Right cardiac atrium (tissue), 5 donors: ENCODE results near the gene LINC01488. TPM values are rescaled to one million over a fixed set of nuclear protein-coding genes. Genes with fewer than 3 reads are reported as not detected.

Experiments used
- ATAC-seq, 2 donors: fragments of 200-7000 bp; cut with Tn5 transposase; one replicate each; pipeline versions ENCODE4 v1.8.0 to v1.9.1; 2020; ENCODE audit warnings: moderate library complexity in 2 of 2, mild to moderate bottlenecking in 1 of 2
- DNase-seq, 3 donors: peaks; one replicate each; pipeline ENCODE4 v3.0.0-alpha.2; 2020
- H3K27ac ChIP-seq: one replicate; pipeline ENCODE4 v1.5.1; 2013; ENCODE audit warnings: mild to moderate bottlenecking, low read length, control low read depth, moderate library complexity
- H3K27me3 ChIP-seq: one replicate; pipeline ENCODE4 v1.6.1; 2013; ENCODE audit not compliant: control insufficient read depth, insufficient read depth
- H3K4me1 ChIP-seq: one replicate; pipeline ENCODE4 v1.6.1; 2013; ENCODE audit warnings: low read length; ENCODE audit not compliant: control insufficient read depth, insufficient read depth
- H3K4me3 ChIP-seq: one replicate; pipeline ENCODE4 v1.5.1; 2013; ENCODE audit warnings: low read length, control low read depth
- H3K9me3 ChIP-seq: one replicate; pipeline ENCODE4 v1.6.1; 2013; ENCODE audit warnings: low read length; ENCODE audit not compliant: control insufficient read depth
- WGBS: extraction: QIAGEN DNeasy Blood & Tissue Kit; methylation state at CpG from one replicate; pipeline ENCODE4 v1.1.7; 2013; 5-methylcytosine and 5-hydroxymethylcytosine counted together
- intact Hi-C, 4 donors: fragments of 100-400 bp; cut with DNase I; formaldehyde crosslinking; loops; one replicate each; pipeline versions ENCODE4 v1.11.0 to v1.14.0; 2022 to 2023
- polyA plus RNA-seq: library from polyadenylated mRNA; stranded (reverse); fragments of 200-250 nt; gene quantifications from one replicate; pipeline ENCODE4 v1.2.3, GENCODE V29; 2013
- total RNA-seq, 4 donors: library from RNA; stranded (reverse); fragmentation: NEBNext Ultra II Directional; extraction: Animal tissue kit (Norgen Biotek cat#: 25700); gene quantifications; one replicate each; pipeline ENCODE4 v1.2.1, GENCODE V29; 2021
- donor health status: healthy with polysubstance abuse.
- donor health status: DM: no; HTN: yes; CAD: no.
- donor health status: DM: no; HTN: no; CAD: no.
- donor health status: DM: no; HTN: yes; CAD: no; lungs with severe emphysema.
- donor health status: DM: yes; HTN: yes; CAD: no.

Gene LINC01488
- total and polyA plus RNA-seq, 5 donors: 0.14 to 0.17 (median 0.16) TPM; not detected in 2

DNA sequence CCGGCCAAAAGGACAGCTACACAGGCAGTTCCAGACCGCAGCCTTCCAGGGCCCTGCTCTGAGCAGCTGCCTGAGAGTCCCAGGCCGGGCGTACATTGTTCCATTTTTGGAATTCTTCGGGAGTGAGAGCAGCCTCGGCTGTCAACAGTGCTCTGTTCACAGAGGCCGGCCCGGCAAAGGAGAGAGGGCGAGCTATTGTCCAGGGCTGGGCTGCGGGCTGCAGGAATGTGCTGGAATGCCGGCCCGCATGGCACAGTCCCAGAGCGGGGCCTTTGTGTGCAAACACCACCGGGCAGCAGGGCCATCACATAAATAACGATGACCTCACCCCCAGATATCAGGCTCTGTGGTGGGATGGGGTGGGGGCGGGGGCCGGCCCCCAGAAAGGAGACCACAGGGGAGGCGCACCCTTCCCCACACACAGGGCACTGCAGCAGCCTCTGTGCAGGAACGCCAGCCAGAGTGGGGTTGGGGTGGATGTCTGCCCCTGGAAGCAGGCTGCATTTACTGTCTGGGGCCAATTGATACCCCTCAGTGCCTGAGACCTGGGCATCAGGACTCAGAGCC, 15.8 kb downstream of the LINC01488 start:
- ATAC-seq (peak; percentile 96), DNase-seq (peak; percentile 89 to 95 (median 94))
- no peaks in the 10 kb centered on the region for H3K9me3 ChIP-seq
- intact Hi-C loops: loop anchor here in 1 of 4 donors (10.0 kb wide), 1 partner anchor 137 kb away; no protein-coding TSS in a partner anchor
- WGBS: 19% methylated on average over 19 of the region's 19 CpGs
- H3K4me1 ChIP-seq: peaks cover 7% of the 10 kb centered on the region
- no peaks in the 10 kb centered on the region for H3K27me3 ChIP-seq
- peak overlapping the region; percentile 60 for H3K27ac ChIP-seq
- H3K4me3 ChIP-seq: no peak overlapping the region

GRCh38 chr11:69498614-69499175, 17.2 kb downstream of the LINC01488 start:
- Histone ChIP-seq H3K9me3 (no peaks in the 10 kb centered on the region), H3K27me3 (no peaks in the 10 kb centered on the region), H3K4me3 (no peak overlapping the region), H3K4me1 (peaks cover 7% of the 10 kb centered on the region), H3K27ac (no peak overlapping the region)
- ATAC-seq (no peak), DNase-seq (peak in 1 of 3 donors; percentile 23)
- WGBS: 91% methylated on average over 7 of the region's 7 CpGs
- intact Hi-C loops: loop anchor here in 1 of 4 donors (10.0 kb wide), 1 partner anchor 136 kb away; no protein-coding TSS in a partner anchor

- ATAC-seq (no peak), DNase-seq (peak in 1 of 3 donors; percentile 44)
- H3K9me3 ChIP-seq: no peaks in the 10 kb centered on the region
- H3K27me3 ChIP-seq: no peaks in the 10 kb centered on the region
- WGBS: 60% methylated on average over 13 of the region's 13 CpGs
- H3K4me1 ChIP-seq: peaks cover 7% of the 10 kb centered on the region
- intact Hi-C loops: loop anchor here in 1 of 4 donors (10.0 kb wide), 1 partner anchor 135 kb away; no protein-coding TSS in a partner anchor
- no peak overlapping the region for H3K4me3 ChIP-seq
- H3K27ac ChIP-seq: no peak overlapping the region
These were observed 17.9 kb downstream of the LINC01488 start for GRCh38 chr11:69499186-69499917.

- DNase-seq (no peak), ATAC-seq (no peak)
- intact Hi-C loops: loop anchor here in 1 of 4 donors (10.0 kb wide), 1 partner anchor 135 kb away; no protein-coding TSS in a partner anchor
- no peak overlapping the region for H3K4me3 ChIP-seq
- 73% methylated on average over 10 of the region's 10 CpGs for WGBS
- H3K4me1 ChIP-seq: peaks cover 7% of the 10 kb centered on the region
- H3K27me3 ChIP-seq: no peaks in the 10 kb centered on the region
- H3K27ac ChIP-seq: no peak overlapping the region
- no peaks in the 10 kb centered on the region for H3K9me3 ChIP-seq
These were observed 18.4 kb downstream of the LINC01488 start for GRCh38 chr11:69499918-69500284.

DNA sequence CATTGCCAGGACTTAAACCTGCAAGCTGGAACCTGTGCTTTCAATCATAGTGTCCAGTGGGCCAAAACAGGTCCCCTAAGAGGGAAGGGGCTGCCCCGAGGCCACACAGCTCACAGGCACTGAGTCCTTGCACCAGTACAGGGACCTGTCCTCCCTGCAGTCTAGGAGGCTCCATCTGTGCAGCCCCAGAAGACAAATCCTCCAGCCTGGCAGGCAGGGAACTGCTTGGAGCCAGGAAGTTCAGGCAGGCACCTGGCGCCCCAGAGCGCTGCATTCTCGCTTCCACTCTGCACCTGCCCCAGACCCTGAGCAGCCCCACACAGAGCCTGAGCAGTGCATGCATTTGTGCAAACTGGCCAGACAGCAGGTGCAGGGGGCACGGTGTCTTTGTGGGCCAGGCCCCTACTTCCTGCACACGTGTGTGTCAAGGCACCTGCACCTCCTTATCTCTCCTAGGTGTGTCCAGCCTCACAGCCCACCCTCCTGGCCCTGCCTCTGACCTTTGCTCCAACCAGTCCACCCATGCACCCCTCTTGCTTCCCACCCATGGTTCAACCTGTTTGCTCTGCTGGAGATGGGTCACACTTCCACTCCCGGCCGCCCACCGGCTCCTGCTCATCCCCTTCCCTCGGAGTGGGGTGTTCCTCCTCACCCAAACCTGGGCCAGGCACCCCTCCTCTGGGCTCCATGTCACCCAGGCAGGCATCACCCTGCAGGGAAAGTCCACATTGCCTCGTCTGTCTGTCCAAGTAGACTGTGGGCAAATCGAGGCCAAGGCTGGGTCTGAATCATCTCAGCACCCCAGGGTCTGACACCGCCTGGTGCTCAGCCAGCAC, 19.0 kb downstream of the LINC01488 start:
- WGBS: 90% methylated on average over 13 of the region's 13 CpGs
- Histone ChIP-seq H3K27ac (no peak overlapping the region), H3K4me1 (peaks cover 7% of the 10 kb centered on the region), H3K9me3 (no peaks in the 10 kb centered on the region), H3K27me3 (no peaks in the 10 kb centered on the region), H3K4me3 (no peak overlapping the region)
- ATAC-seq (no peak), DNase-seq (peak in 1 of 3 donors; percentile 43)
- intact Hi-C loops: no loop called here

DNA sequence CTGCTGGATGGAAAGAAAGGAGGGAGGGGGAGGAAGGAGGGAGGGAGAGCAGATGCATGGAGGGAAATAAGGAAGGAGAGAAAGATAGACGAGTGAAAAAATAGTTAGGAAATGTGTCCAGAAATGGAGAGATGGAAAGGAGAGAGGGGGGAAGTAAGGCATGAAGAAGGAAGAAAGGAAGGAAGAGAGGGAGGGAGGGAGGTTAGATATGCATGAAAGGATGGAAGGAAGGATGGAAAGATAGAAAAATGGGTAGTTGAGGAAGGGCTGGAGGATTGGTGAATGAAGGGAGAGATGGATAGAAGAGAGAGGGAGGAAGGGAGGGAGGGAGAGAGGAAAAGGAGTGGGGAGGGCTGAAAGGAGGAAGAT, 19.6 kb downstream of the LINC01488 start:
- no peaks in the 10 kb centered on the region for H3K9me3 ChIP-seq
- intact Hi-C loops: no loop called here
- H3K27ac ChIP-seq: no peak overlapping the region
- 61% methylated on average over 1 of the region's 1 CpG for WGBS
- ATAC-seq (no peak), DNase-seq (no peak)
- H3K4me1 ChIP-seq: peaks cover 7% of the 10 kb centered on the region
- H3K4me3 ChIP-seq: no peak overlapping the region
- H3K27me3 ChIP-seq: no peaks in the 10 kb centered on the region

GRCh38 chr11:69501891-69502860, 20.7 kb downstream of the LINC01488 start:
- H3K4me1 ChIP-seq: peaks cover 4% of the 10 kb centered on the region
- DNase-seq (peak in 2 of 3 donors; percentile 41 to 49), ATAC-seq (no peak)
- no peaks in the 10 kb centered on the region for H3K9me3 ChIP-seq
- H3K27me3 ChIP-seq: no peaks in the 10 kb centered on the region
- 92% methylated on average over 26 of the region's 26 CpGs for WGBS
- H3K27ac ChIP-seq: no peak overlapping the region
- intact Hi-C loops: no loop called here
- H3K4me3 ChIP-seq: no peak overlapping the region

DNA sequence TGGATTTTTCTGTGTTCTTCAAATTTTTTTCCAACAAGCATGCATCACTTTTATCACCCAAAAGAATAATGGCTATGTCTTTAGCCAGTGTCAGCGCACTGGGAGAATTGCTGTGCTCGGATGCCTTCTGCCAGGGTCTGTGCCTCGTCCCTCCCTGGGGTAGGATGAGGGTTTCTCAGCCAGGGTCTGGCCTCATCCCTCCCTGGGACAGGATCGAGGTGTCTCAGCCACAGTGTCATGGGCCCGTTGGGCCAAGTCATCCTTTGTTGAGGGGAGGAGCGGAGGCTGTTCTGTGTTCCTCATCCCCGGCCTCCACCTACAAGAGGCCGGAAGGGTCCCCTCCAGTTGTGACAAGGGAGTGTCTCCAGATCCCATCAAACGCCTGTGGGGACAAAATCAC, 22.7 kb downstream of the LINC01488 start:
- H3K27ac ChIP-seq: no peak overlapping the region
- ATAC-seq (no peak), DNase-seq (peak in 1 of 3 donors; percentile 28)
- H3K4me3 ChIP-seq: no peak overlapping the region
- H3K4me1 ChIP-seq: no peaks in the 10 kb centered on the region
- H3K27me3 ChIP-seq: no peaks in the 10 kb centered on the region
- intact Hi-C loops: no loop called here
- no peaks in the 10 kb centered on the region for H3K9me3 ChIP-seq
- 93% methylated on average over 9 of the region's 9 CpGs for WGBS

- ATAC-seq: no peak
- intact Hi-C loops: no loop called here
- no peak overlapping the region for H3K4me3 ChIP-seq
- 93% methylated on average over 10 of the region's 10 CpGs for WGBS
- no peaks in the 10 kb centered on the region for H3K27me3 ChIP-seq
- no peaks in the 10 kb centered on the region for H3K4me1 ChIP-seq
- DNase-seq: peak in 1 of 3 donors; percentile 19
- H3K27ac ChIP-seq: no peak overlapping the region
- H3K9me3 ChIP-seq: no peaks in the 10 kb centered on the region
These were observed 23.3 kb downstream of the LINC01488 start for GRCh38 chr11:69504576-69505335.
